Activated CD8-positive, alpha-beta memory T cell treated with anti-CD3 and anti-CD28 coated beads, Interleukin-2, amount 10 ng/mL, durations not matched to agents 7 days and 5 days (primary cell): ENCODE results near the gene TDRD1. TPM values are rescaled to one million over a fixed set of nuclear protein-coding genes. Genes with fewer than 3 reads are reported as not detected.

ENCODE experiments used
- ATAC-seq: fragments of 150-1000 bp; cut with Tn5 transposase; one replicate; pipeline ENCODE4 v1.10.0; 2021; ENCODE audit warnings: moderate library complexity
- CTCF ChIA-PET: fragments of 350-600 bp; sonication (Branson Sonifier 250); formaldehyde crosslinking; loops from one replicate; lab custom pipeline; 2021; ENCODE audit warnings: antibody characterized with exemption; lab: Charles Lee
- DNase-seq: peaks from one replicate; pipeline ENCODE4 v3.0.0-alpha.2; 2020
- H3K27ac Mint-ChIP-seq: one replicate; pipeline ENCODE4 v1.8.0; 2021; ENCODE audit warnings: mild to moderate bottlenecking, mixed read lengths
- H3K27me3 Mint-ChIP-seq: one replicate; pipeline ENCODE4 v1.8.0; 2021; ENCODE audit warnings: mixed read lengths
- H3K36me3 Mint-ChIP-seq: one replicate; pipeline ENCODE4 v1.8.0; 2021; ENCODE audit warnings: mild to moderate bottlenecking, mixed read lengths
- H3K4me1 Mint-ChIP-seq: one replicate; pipeline ENCODE4 v1.8.0; 2021; ENCODE audit warnings: mixed read lengths
- H3K4me3 Mint-ChIP-seq: one replicate; pipeline ENCODE4 v1.8.0; 2021; ENCODE audit warnings: mild to moderate bottlenecking, moderate library complexity, mixed read lengths
- H3K9me3 Mint-ChIP-seq: one replicate; pipeline ENCODE4 v1.8.0; 2022; ENCODE audit warnings: low read depth, mixed read lengths
- total RNA-seq, 2 experiments: library from RNA; stranded (reverse); gene quantifications; one replicate each; pipeline ENCODE4 v1.2.3, GENCODE V29; 2021

The TDRD1 gene
- total RNA-seq, 2 experiments from 2014 or later, result 0.05 to 0.15 TPM

GRCh38 chr10:114166043-114166442, 13.1 kb upstream of the TDRD1 start:
- ATAC-seq, result no peak

GRCh38 chr10:114166494-114166893, 12.7 kb upstream of the TDRD1 start:
- CTCF ChIA-PET, result interaction anchor here (0.7 kb wide), 1 partner anchor 196 kb away, joined by 3 read pairs; no protein-coding TSS in a partner anchor
- peaks cover 54% of the 10 kb centered on the region for H3K36me3 Mint-ChIP-seq
- no peak for ATAC-seq
- no peak overlapping the region for H3K4me3 Mint-ChIP-seq
- peaks cover 5% of the 10 kb centered on the region for H3K9me3 Mint-ChIP-seq
- no peak for DNase-seq
- no peak overlapping the region for H3K27ac Mint-ChIP-seq
- H3K4me1 Mint-ChIP-seq, result peaks cover 24% of the 10 kb centered on the region
- no peaks in the 10 kb centered on the region for H3K27me3 Mint-ChIP-seq

More at GRCh38 chr10:114166043-114166442, 13.1 kb upstream of the TDRD1 start:
- H3K27me3 Mint-ChIP-seq, result no peaks in the 10 kb centered on the region
- no peak overlapping the region for H3K4me3 Mint-ChIP-seq
- peaks cover 5% of the 10 kb centered on the region for H3K9me3 Mint-ChIP-seq
- DNase-seq, result no peak
- peaks cover 55% of the 10 kb centered on the region for H3K36me3 Mint-ChIP-seq
- H3K27ac Mint-ChIP-seq, result no peak overlapping the region
- H3K4me1 Mint-ChIP-seq, result peaks cover 24% of the 10 kb centered on the region
- CTCF ChIA-PET, result interaction anchor here (0.7 kb wide), 1 partner anchor 197 kb away, joined by 3 read pairs; no protein-coding TSS in a partner anchor

- Mint-ChIP-seq H3K27ac (no peak overlapping the region), H3K4me3 (no peak overlapping the region), H3K36me3 (peaks cover 51% of the 10 kb centered on the region), H3K9me3 (peaks cover 5% of the 10 kb centered on the region), H3K4me1 (peaks cover 36% of the 10 kb centered on the region), H3K27me3 (no peaks in the 10 kb centered on the region)
- DNase-seq, result no peak
- ATAC-seq, result no peak
- CTCF ChIA-PET, result no interaction called here
These were observed 11.2 kb upstream of the TDRD1 start for GRCh38 chr10:114167985-114168384.

GRCh38 chr10:114168450-114169009, 10.6 kb upstream of the TDRD1 start:
- Mint-ChIP-seq H3K4me1 (peaks cover 34% of the 10 kb centered on the region), H3K27ac (no peak overlapping the region), H3K4me3 (no peak overlapping the region), H3K9me3 (peaks cover 5% of the 10 kb centered on the region), H3K36me3 (peaks cover 50% of the 10 kb centered on the region), H3K27me3 (no peaks in the 10 kb centered on the region)
- ATAC-seq (no peak), DNase-seq (no peak)
- CTCF ChIA-PET, result no interaction called here

GRCh38 chr10:114172216-114172615, 6.9 kb upstream of the TDRD1 start:
- Mint-ChIP-seq H3K9me3 (peaks cover 5% of the 10 kb centered on the region), H3K4me3 (peak overlapping the region; percentile 96), H3K36me3 (peaks cover 34% of the 10 kb centered on the region), H3K27me3 (peaks cover 13% of the 10 kb centered on the region), H3K4me1 (peaks cover 40% of the 10 kb centered on the region), H3K27ac (peak overlapping the region; percentile 93)
- ATAC-seq (no peak), DNase-seq (no peak)
- CTCF ChIA-PET, result no interaction called here

GRCh38 chr10:114172776-114173602, 6.2 kb upstream of the TDRD1 start:
- Mint-ChIP-seq H3K36me3 (peaks cover 31% of the 10 kb centered on the region), H3K4me1 (peaks cover 40% of the 10 kb centered on the region), H3K27ac (peak overlapping the region; percentile 93), H3K27me3 (peaks cover 13% of the 10 kb centered on the region), H3K9me3 (peaks cover 2% of the 10 kb centered on the region), H3K4me3 (peak overlapping the region; percentile 96)
- no peak for DNase-seq
- ATAC-seq, result no peak
- CTCF ChIA-PET, result no interaction called here

GRCh38 chr10:114173603-114173920, 5.6 kb upstream of the TDRD1 start:
- H3K36me3 Mint-ChIP-seq, result peaks cover 26% of the 10 kb centered on the region
- H3K9me3 Mint-ChIP-seq, result peaks cover 2% of the 10 kb centered on the region
- H3K27ac Mint-ChIP-seq, result peak overlapping the region; percentile 93
- no peak for ATAC-seq
- H3K27me3 Mint-ChIP-seq, result peaks cover 13% of the 10 kb centered on the region
- CTCF ChIA-PET, result interaction anchor here (1.2 kb wide), 1 partner anchor 324 kb away, joined by 3 read pairs; no protein-coding TSS in a partner anchor
- no peak for DNase-seq
- peak overlapping the region; percentile 96 for H3K4me3 Mint-ChIP-seq
- H3K4me1 Mint-ChIP-seq, result peaks cover 37% of the 10 kb centered on the region

- ATAC-seq (peak; percentile 99), DNase-seq (peak; percentile 98)
- Mint-ChIP-seq H3K4me3 (peak within 1 kb of the TSS; percentile 96), H3K27me3 (peaks cover 13% of the 10 kb centered on the region), H3K4me1 (peaks cover 35% of the 10 kb centered on the region), H3K27ac (peak within 1 kb of the TSS; percentile 93), H3K36me3 (peaks cover 22% of the 10 kb centered on the region), H3K9me3 (no peaks in the 10 kb centered on the region)
- CTCF ChIA-PET, result interaction anchor here (0.8 to 1.2 kb wide), 2 partner anchors 13 to 325 kb away, joined by 3 read pairs; no protein-coding TSS in a partner anchor
These were observed 5.0 kb upstream of the TDRD1 start, which contains the start of gene CCDC186 for GRCh38 chr10:114173921-114174694. Gene CCDC186, minus strand, starts transcription at chr10:114174203. Its CDS starts 10,935 bp downstream, at chr10:114163268.

GRCh38 chr10:114174695-114175188, 4.4 kb upstream of the TDRD1 start:
- ATAC-seq (no peak), DNase-seq (no peak)
- Mint-ChIP-seq H3K4me1 (peaks cover 35% of the 10 kb centered on the region), H3K36me3 (peaks cover 16% of the 10 kb centered on the region), H3K27ac (peak overlapping the region; percentile 78), H3K9me3 (no peaks in the 10 kb centered on the region), H3K27me3 (peaks cover 13% of the 10 kb centered on the region), H3K4me3 (peak overlapping the region; percentile 96)
- CTCF ChIA-PET, result interaction anchor here (0.5 to 1.2 kb wide), 3 partner anchors 14 to 426 kb away, joined by 3 read pairs; no protein-coding TSS in a partner anchor

- peaks cover 33% of the 10 kb centered on the region for H3K4me1 Mint-ChIP-seq
- DNase-seq (no peak), ATAC-seq (no peak)
- CTCF ChIA-PET, result no interaction called here
- H3K27ac Mint-ChIP-seq, result no peak overlapping the region
- H3K4me3 Mint-ChIP-seq, result no peak overlapping the region
- peaks cover 13% of the 10 kb centered on the region for H3K27me3 Mint-ChIP-seq
- no peaks in the 10 kb centered on the region for H3K9me3 Mint-ChIP-seq
- H3K36me3 Mint-ChIP-seq, result peaks cover 10% of the 10 kb centered on the region
These were observed 3.5 kb upstream of the TDRD1 start for GRCh38 chr10:114175667-114176066.

GRCh38 chr10:114176511-114176910, 2.6 kb upstream of the TDRD1 start:
- ATAC-seq (no peak), DNase-seq (no peak)
- Mint-ChIP-seq H3K4me3 (no peak overlapping the region), H3K4me1 (peaks cover 33% of the 10 kb centered on the region), H3K9me3 (no peaks in the 10 kb centered on the region), H3K36me3 (peaks cover 7% of the 10 kb centered on the region), H3K27ac (no peak overlapping the region), H3K27me3 (peaks cover 13% of the 10 kb centered on the region)
- CTCF ChIA-PET, result interaction anchor here (0.6 kb wide), 1 partner anchor 20 kb away, joined by 3 read pairs; no protein-coding TSS in a partner anchor

GRCh38 chr10:114179747-114180146, 594 bp downstream of the TDRD1 start:
- Mint-ChIP-seq H3K9me3 (no peaks in the 10 kb centered on the region), H3K4me1 (peaks cover 13% of the 10 kb centered on the region), H3K36me3 (no peaks in the 10 kb centered on the region), H3K4me3 (no peak overlapping the region), H3K27me3 (peaks cover 15% of the 10 kb centered on the region), H3K27ac (no peak overlapping the region)
- DNase-seq (no peak), ATAC-seq (no peak)
- CTCF ChIA-PET, result interaction anchor here (1.5 kb wide), 1 partner anchor 9 kb away, joined by 6 read pairs; no protein-coding TSS in a partner anchor

- CTCF ChIA-PET, result interaction anchor here (1.5 kb wide), 1 partner anchor 10 kb away, joined by 6 read pairs; no protein-coding TSS in a partner anchor
- Mint-ChIP-seq H3K27ac (no peak overlapping the region), H3K36me3 (no peaks in the 10 kb centered on the region), H3K4me3 (no peak overlapping the region), H3K27me3 (peaks cover 9% of the 10 kb centered on the region), H3K9me3 (no peaks in the 10 kb centered on the region), H3K4me1 (peaks cover 5% of the 10 kb centered on the region)
- ATAC-seq (no peak), DNase-seq (no peak)
These were observed 1.8 kb downstream of the TDRD1 start for GRCh38 chr10:114180937-114181336.
